ENCODE data around the gene AVPI1.

The AVPI1 gene, protein sequence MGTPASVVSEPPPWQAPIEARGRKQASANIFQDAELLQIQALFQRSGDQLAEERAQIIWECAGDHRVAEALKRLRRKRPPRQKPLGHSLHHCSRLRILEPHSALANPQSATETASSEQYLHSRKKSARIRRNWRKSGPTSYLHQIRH

DNA sequence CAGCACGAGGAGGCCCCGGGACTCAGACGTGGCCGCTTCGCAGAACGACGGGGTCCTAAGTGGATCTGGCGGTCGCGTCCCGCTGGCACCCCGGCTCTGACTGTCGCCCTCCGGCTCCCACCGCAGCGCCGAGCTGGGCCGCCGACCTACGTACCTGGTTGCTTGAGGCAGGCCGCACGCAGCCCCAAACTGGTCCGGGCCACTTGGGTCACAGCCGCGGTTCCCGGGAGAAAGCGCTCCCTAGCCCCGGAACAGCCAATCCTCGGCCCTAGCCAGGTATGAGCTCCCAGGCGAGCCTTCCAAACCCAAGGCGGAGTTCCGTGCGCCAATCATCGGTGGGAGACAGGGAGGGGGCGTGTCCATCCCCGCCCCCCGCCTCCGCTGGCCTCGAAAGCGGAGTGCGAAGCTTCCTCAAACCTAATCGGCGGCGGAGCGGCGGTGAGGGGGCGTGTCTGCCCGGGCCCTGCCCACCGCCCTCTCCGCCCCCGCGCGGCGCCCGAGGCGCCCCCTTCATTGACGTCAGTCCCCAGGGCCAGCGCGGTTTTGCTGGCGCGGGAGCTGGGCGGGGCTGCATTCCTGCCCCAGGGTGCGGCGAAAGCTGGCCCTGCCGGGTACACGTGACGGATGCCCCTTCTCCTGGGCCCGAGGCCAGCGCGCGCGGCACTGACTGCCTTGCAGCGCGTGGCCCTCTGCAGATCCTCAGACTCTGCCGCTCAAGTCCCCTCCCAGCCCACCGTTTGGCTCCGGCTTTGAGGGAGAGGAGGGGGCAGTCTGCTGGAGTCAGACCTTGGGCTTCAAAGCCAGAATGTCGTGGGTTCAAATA, at the start of gene AVPI1:
Gene AVPI1 (minus strand): TSS at position 280 of the 823 bp plus-strand sequence. CDS start 7,336 bp downstream, outside the sequence.
- DNase-seq, result peak; percentile 96

DNA sequence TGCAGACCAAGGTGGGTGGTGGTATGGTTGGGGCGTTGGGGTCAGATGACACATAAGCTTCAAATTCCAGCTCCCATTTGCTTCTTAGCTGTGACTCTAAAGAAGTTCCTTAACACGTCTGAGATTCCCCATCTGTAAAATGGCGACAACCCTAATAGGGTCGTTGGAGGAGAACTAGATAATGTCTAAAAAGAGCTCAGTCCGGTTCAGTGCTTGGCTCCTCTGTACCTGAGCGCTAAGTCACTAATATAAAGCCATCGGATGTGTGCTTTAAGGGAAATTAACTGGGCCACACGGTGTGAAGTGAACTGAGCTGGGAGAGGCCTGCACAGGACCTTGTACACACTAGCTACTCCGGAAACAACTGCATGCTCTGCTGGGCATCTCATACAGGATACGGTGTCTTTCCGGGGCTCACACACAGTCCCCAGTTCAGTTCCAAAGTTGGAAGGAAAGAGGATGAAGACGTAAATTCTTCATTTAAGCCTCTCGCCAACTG, 49.4 kb upstream of the AVPI1 start:
- no peak for DNase-seq

DNA sequence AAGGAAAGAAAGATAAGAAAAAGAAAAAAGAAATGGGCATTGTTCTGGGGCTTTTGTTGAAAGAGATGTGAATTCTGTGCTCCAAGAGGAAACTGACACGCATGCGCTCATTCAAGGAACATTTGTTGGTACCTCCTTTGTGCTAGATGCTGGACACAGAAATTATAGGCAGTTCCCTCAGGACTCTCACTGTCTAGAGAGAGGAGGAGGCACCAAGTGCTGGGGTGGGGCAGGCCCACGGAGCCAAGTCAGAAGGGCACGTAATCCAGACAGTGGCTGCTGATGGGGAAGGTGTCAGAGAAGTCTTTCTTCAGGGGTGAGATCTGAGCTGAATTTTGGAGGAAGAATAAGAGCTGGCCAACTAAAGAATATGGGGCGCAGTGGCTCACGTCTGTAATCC, 47.0 kb upstream of the AVPI1 start:
- no peak for DNase-seq

DNA sequence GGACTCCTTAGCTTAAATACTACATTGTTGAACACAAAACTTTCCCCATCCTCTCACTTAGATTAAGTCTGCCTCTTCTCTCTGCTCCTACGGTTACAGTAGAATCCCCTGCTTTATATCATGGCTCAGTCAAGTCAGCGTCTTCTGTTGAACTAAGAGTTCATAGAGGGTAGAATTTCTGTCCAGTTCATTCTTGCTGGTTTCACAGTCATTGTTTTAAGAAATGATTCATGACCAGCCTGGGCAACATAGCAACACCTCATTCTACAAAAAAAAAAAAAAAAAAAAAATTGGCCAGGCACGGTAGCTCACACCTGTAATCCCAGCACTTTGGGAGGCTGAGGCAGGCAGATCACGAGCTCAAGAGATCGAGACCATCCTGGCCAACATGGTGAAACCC, 46.2 kb upstream of the AVPI1 start:
- DNase-seq, result no peak

DNA sequence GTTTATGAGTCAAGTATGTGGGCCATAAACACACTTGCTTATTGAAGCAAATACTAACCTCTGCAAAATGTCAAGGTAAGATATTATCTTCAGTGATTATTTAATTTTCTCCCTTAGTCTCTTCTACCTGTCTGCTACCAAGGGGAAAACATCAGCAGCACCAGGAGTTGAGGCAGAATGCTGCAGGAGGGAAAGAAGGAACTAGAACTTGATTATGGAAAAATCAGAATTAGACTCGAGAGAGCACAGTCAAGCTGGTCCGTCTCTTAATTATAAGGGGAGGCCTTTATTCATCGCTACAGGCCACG, 45.0 kb upstream of the AVPI1 start:
- no peak for DNase-seq

DNA sequence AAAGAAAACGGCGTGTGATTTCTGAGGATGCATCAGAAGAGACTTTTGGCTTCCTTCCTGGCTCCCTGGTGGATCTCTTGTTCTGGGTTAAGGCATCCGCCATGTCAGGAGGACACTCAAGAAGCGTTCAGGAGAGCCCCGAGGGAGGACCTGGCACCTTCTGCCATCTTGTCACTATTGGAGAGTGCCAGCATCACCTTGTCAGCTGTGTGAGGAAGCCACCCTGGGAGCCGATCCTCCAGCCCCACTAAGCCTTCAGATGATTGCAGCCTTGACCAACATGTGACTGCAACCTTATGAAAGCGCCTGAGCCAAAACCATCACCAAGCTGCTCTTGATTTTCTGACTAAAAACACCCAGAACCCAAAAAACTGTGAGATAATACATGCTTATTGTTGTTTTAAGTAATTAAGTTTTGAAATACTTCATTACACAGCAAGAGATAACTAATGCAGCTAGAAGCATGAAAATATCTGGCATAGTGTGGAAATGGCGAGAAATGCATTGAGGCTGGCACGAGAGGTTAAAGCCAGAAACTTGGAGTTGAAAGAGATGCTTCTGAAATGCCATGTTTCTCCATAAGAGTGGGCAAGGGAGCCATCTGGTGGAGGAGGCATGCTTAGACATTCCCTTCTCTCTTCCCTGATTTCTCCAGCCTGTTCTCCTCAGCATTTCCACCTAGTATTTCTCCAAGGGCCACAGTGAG, 44.5 kb upstream of the AVPI1 start:
- DNase-seq, result peak; percentile 53

DNA sequence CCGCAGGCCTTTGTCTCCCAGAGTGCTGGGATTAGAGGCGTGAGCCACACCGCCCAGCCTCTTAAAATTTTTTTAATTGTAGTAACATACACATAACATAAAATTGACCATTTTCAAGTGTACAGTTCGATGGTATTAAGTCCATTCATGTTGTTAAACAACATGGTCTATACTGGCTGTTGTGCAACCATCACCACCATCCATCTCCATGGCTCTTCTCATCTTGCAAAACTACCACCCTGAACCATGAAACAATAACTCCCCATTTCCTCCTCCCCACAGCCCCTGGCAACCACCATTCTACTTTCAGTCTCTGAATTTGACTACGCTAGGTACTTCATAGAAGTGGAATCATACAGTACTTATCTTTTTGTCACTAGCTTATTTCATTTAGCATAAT, 42.0 kb upstream of the AVPI1 start:
- no peak for DNase-seq

DNA sequence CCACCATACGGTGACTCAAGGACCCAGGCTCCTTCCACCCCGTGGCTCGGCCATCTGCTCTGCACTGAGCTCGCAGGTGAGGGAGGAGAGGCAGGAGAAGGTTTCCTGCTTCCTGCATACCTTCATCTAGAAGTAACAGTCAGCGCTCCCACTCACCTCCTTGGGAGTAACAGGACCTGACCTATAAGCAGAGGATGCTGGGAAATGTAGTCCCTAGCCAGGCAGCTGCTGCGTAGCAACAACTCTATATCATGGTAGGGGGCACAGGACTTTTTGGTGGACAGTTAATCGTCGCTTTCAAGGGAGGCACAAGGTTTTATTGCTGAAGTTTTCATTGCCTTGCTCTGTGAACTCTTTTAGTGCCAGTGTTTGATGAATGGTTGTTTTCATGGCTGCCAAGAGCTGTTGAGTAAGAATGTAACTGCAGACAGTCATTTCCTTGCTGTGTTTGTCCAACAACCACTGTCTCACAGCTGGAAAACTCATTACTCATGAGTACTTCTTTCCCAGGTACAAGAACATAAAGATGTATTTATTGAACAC, 39.7 kb upstream of the AVPI1 start:
- no peak for DNase-seq

DNA sequence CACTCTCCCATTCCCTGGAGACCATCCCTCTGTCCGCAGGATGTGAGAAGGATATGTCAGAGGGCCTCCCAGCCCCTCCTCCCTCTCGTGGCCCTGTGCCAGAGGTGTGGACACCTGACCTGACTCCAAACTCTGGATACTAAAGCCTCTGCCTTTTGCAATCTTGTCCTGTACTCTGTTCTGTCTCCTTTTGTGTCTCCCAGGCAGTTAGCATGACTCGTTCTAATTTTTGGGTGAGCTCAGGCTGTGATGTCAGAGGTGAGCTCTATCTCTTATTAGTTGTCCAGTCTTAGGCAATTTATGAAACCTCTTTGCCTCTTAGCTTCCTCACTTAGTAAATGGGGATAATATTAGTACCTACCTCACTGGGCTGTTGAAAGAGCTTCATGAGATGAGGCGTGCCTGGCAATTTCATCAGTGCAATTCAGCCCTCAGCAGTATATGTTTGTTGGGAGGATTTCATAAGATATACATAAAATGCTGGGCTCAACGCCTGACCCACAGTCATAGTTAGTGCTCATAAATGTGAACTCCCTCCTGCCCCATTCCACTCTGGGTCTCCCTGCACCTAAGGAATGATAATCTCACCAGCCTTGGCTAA, 37.4 kb upstream of the AVPI1 start:
- DNase-seq, result no peak

DNA sequence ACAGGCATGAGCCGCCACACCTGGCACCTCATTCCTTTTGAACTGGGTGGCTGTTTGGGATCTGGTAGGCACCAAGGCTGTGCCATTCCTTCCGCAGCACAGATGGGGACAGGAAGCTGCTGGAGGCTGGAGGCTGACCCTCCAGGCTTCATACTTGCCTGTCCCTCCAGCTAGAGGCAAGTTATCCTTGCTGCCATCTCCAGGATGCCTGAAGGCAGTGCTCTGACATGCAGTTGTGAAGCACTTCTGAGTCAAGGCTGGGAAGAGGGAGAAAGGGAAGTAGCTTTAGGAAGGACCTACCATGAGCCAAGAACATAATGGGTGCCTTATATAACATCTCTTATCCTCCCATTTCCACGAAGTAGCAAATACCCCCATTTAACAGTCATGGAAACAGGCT, 36.0 kb upstream of the AVPI1 start:
- DNase-seq, result no peak

DNA sequence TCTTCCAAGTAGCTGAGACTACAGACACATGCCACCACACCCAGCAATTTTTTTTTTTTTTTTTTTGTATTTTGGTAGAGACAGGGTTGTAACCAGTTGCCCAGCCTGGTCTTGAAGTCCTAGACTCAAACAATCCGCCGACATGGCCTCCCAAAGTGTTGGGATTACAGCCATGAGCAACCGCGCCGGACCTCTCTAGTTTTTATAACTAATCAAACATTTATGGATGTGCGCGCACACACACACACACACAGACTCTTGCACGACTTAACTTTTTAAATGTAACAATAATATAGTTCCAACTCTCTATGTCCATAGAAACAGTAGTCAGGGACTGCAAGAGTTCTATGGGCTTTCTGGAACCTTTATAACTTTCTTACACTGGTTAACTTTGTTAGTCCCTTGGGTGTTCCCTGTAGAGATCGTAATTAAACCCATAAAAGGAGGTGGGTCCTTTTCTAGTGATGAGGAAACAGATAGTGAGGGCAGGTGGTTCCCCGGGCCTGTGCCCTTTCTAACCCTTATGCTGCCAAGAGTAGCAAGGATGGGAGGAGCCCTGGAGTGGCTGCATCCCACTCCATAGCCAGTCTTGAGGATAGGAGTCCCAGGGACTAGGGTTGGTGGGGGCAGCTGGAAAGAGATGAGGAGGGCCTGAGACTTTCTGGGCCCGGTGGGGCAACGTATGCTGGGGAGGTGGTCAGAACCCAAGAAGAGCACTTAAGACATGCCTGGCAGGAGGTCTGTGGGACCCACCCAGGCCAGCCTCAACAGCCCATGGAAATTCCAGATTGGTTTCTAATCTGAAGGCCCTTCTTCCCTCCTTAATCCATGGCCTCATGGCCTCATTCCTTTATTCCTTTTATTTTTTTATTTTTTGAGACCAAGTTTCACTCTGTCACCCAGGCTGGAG, 35.1 kb upstream of the AVPI1 start:
- no peak for DNase-seq

DNA sequence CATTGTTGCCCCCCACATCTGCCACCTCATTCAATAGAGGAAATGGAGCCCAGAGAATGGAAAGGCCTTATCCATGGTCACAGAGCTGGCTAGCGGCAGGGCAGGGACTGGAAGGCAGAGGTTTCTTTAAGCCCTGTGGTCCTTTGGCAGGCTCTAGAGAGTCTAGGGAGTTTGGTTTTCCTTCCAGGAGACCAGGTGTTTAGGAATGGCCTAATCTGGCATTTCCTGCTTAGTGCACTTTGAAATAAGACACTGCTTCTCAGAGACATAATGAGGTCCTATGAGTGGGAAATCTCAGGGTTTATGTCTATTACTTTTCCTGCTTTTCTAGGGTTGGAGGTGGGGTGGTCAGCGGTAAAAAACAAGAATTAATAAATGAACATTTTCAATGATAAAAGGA, 32.6 kb upstream of the AVPI1 start:
- DNase-seq, result no peak

DNA sequence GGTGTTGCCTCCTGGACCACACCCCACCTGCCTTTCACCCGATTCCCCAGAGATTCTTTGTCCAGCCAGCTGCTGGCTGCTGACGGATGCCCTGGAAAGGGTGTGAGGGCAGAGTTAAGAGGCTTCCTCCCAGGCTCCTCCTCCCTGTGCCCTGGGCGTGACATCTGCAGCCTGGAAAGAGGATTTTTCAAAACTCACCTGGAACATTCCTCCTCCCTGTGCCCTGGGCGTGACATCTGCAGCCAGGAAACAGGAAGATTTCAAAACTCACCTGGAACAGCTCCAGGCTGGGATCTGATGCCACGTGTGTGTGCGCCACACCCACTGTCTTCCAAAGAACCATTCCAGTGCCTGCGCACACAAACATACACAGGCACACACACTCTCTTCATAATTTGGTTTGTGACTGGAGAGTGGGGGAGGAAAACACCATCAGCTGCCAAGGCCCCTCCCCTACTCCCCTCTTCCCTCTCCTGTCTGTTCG, 31.7 kb upstream of the AVPI1 start:
- DNase-seq, result peak; percentile 63

DNA sequence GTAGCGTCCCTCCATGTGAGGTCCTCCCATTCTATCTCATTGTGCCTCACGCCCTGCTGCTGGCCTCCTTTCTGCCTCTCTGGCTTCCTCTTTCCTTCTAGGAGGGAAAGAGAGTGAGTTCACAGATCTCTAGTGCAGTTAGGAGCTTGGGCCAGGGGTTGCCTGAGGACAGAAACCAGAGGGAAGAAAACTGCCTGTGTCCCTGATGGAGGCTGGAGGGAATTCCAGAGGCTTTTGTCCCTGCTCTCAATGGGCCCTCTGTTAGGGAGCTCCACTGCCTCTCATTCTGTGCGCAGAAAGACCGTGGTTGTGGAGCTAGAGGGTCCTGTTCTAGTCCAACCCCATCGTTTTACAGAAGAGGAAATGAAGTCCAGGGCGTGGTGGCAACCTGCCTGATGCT, 31.1 kb upstream of the AVPI1 start:
- no peak for DNase-seq

DNA sequence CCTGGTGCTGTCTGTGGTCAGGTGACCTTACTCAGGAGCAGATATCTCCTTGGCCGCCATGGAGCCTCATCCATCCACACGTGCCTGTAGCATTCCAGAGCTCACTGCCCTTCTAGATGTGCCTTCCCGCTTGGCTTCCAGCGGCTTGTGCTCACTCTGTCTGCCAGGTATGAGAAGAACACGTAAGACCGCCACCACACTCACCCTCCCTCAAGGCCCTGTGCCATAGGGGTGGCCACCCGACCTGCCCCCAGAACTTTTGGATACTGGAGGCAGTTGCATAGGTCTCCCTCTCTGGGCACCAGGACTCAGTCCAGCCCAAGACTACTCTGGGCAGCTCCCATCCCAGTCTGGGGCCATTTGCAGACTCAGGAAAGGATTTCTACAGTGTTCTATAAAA, 30.6 kb upstream of the AVPI1 start:
- DNase-seq, result no peak

DNA sequence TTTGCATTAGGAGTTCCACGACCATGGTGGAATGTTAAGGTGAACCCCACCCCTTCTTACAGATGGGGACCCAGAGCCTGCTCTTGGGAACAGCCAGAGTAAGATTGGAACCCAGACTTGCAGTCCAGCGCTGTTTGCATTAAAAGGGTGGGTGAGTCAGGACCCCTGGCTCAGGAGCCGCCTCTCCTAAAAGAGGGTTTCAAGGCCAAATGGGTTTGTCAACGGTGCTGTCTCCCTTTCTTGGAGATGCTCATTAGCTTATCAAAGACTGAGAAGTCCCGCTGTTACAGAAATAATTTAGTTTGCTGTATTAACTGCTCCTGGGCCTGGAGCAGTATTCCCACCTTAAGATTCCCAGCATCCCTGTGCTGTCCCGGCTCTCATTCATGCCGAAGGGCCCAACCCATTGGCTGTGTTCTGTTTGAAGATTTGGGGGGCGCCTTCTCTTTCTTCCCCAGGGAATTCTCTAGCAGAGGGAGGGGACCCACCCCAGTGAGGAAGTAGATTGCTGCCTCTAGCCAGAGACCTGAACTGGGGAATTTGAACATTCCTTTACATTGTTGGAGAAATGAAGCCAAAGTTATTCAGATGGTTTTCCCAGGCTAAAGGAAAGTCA, 28.3 kb upstream of the AVPI1 start:
- DNase-seq, result no peak

DNA sequence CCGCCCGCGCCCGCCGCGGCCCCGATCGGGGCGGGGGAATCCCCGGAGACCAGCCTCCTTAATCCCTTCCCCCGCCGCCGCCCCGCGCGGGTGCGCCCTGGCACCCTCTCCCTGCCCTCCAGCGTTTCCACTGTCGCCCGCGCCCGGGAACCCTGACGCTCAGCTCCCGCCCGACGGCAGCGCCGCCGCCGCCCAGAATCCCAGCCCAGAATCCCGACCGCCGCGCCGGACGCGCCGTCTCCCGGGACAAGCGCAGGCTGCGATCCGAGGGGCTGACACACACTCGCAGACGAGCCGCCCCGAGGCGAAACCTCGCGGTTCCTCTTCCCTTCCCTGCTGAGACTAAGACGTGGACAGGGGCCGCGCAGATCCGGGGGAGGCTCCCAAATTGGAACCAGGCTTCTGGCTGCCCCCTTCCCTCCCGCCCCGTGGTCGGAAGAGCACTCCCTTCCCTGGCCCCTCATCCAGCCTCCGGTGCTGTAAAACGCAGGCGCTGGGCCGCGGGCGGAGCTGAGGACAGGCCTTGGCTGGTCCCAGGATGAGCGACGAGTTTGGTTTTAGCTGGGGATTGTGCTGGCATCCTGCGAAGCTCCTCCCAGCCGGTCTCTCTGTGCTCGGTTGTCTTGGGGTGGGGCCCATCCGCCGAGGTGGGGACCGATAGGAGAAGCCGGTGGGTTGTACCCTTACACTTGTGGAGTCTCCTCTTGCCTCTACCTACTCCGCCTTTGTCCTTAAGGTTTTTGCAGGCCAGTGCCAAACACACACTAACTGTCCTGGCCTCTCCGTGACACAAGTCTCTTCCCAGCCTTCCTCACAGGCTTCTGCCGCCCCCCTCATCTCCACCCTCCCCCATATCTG, 27.6 kb upstream of the AVPI1 start:
- no peak for DNase-seq

DNA sequence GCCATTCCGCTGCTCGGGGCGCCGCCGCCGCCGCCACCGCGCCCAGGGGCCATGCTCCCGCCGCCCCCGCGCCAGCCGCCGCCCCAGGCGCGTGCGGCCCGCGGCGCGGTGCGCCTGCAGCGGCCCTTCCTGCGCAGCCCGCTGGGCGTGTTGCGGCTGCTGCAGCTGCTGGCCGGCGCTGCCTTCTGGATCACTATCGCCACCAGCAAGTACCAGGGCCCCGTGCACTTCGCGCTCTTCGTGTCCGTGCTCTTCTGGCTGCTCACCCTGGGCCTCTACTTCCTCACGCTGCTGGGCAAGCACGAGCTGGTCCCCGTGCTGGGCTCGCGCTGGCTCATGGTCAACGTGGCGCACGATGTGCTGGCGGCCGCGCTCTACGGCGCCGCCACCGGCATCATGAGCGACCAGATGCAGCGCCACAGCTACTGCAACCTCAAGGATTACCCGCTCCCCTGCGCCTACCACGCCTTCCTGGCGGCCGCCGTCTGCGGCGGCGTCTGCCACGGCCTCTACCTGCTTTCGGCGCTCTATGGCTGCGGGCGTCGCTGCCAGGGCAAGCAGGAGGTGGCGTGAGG, 26.9 kb upstream of the AVPI1 start:
- DNase-seq, result no peak

DNA sequence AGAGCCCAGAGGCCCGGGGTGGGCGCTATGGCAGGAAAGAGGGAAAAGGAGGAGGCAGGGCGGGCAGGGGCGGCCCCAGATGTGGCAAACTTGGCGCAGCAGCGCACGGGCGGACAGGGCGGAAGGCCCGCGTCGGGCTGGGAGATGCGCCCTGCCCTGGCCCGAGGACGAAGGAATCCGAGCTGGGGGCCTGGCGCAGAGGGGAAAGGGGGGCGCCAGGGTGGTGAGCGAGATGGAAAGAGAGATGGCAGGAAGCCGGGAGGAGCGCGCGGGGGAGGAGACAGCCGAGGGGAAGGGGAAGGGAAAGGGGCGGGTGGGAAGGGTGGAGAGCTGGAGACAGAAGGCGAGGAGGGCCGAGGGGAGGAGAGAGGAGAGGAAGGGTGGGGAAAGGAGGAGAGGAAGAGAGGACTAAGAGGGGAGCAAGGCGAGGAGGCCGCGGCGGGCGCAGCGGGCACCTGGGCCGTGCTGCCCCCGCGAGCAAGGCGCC, 26.3 kb upstream of the AVPI1 start, which contains the start of gene MARVELD1:
Gene MARVELD1 (plus strand): TSS at position 392 of the 487 bp plus-strand sequence. CDS start 147 bp downstream, outside the sequence.
- DNase-seq, result no peak

Data from NCI-H2029 (cell line).